Germinal center (tissue), 1 donor: ENCODE data around the gene GRWD1.

ENCODE experiments used
- DNase-seq: peaks from one replicate; pipeline ENCODE4 v3.0.0; 2012; ENCODE audit warnings: mixed read lengths, low spot score

Gene GRWD1

DNA sequence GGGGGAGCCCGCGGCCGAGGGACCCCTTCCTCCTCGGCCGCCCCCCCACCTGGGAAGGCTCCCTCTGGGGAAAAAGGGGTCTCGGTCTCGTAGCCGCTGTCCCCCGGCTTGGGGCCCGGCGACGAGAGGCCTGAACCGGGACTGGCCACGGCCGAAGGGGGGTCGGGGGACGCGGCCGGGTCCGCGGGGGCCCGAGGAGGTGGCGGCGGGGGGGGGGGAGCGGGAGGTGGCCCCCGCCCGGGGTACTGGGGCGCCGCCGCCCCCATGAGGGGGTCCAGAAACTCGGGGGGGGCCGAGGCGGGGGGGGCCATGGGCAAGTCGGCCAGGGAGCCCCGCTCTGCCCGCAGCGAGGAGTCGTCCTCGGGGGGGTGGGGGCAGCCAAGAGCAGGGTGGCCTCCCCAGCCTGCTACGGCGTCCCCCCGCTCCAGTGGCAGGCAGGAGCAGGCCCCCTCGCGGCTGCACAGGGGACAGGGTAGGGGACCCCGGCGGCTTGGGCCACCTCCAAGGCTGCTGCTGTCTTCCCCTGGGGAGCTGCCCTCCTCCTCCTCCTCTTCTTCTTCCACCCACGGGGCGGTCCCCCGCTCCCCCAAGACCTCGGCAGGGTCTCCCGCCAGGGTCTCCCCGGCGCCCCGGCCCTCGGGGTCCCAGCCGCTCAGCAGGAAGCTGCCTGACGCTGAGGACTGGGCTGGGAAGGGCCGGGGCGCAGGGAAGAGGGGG lies 53.0 kb downstream of the GRWD1 start:
- no peak for DNase-seq

DNA sequence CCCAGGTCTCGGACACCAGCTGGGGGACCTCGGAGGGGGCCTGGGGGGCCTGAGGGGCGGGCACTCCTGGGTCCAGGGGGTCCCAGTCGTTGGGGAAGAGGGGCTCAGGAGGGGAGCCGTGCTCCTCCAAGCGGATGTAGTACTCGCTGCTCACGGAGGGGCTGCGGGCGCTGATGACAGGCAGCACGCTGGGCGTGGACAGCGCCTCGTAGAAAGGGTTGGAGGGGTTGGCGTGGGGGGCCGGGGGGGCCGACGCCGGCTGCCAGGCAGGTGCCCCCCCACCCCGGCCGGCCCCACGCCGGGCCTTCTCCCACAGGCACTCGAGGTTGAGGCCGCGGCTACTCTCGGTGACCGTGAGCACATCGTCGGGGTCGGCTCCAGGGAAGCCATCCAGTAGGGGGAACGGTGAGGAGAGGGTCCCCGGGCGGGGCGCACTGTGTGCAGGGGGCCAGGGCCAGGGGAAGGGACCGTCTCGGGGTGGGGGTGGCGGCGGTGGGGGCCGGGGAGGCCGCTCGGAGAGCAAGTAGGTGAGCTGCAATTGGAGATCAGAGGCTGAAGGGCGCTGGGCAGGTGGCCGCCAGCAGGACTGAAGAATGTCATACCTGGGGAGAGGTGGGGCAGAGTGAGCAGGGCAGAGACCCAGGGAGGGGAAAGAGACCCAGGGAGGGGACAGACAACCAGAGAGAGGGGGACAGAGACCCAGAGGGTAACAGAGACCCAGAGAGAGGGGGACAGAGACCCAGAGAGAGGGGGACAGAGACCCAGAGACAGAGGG lies 53.7 kb downstream of the GRWD1 start:
- DNase-seq: no peak

DNA sequence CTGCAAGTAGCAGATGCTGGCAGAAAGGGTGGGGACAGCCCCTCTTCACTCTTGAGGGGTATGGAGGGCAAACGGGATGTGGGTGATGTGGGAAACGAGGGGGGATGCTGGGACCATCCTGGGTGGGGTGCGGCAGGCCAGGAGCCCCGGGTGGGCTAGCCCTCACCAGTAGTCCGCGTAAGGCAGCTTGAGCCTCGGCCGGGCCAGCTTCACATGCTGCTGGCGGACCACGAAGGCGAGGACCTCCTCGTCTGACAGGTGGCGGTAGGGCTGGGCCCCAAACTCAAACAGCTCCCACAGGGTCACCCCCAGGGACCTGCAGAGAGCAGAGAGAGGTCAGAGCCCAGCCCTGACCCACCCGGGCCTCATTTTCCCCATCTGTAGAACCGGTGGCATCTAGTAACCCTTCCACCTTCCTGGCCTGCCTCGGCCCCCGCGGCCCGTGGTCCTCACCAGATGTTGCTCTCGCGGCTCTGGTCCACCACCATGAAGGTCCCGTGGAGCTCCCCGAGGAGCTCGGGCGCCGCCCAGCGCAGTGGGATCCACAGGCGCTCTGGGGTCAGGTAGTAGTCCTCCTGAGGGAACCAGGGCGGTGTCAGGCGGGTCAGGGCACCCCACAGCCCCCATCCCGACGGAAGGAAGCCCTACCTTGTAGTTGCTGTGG lies 55.2 kb downstream of the GRWD1 start:
- DNase-seq: no peak

DNA sequence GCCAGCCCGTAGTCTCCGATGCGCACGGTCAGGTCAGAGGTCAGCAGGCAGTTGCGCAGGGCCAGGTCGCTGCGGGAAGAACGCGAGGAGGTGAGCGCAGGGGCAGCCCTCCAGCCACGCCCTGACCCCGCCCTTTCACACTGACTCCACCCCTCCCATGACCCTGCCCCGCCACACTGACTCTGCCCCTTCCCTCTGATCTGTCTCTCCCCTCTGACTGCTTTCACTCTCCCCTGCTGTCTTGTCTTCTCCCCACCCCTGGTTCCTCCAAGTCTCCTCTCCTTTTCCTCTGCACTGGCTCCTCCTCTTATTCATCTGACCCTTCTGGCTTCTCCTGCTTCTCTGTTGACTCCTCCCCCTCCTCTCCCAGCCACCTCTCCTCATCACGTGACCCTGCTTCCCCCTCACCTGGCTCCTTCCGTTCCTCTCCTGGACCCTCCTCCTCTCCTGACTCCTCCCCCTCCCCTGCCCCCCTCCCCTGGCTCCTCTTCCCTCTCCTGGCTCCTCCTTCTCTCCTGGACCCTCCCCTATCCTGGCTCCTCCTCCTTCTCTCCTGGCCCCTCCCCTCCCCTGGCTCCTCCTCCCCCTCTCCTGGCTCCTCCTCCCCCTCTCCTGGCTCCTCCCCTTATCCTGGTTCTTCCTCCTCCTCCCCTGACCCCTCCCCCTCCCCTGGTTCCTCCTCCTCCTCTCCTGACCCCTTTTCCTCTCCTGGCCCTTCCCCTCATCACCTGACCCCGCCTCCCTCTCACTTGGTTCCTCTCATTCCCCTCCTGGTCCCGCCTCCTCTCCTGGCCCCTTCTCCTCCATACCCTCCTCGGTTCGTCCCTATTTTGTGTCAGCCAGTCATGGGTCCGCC lies 55.9 kb downstream of the GRWD1 start:
- peak; percentile 76 for DNase-seq

DNA sequence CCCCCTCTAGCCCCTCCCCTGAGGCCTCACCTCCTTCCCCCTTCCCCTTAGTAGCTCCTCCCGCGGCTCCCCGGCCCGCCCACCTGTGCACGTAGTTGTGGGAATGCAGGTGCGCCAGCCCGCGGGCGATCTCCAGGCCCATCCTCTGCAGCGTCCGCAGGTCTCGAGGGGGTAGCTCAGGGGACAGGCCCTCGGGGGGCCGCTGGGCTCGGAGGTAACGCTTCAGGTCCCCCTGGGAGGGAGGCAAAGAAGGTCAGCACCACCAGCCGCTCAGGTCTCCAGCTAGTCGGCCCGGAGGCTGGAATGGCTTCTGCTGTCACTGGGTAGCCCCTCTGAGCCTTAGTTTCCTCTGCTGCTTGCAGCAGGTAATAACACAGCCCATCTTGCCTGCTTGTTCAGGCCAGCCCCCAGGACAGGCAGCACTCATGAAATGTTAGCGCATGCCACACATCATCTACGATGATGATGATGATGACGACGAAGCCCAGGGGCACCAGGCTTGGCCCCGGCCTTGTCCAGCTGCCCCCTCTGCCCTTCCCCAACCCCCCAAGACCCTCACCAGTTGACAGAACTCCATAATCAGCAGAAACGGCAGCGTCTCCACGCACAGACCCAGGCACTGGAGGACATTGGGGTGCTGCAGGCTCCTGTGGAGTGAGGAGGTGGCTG lies 56.7 kb downstream of the GRWD1 start:
- DNase-seq: peak; percentile 87

DNA sequence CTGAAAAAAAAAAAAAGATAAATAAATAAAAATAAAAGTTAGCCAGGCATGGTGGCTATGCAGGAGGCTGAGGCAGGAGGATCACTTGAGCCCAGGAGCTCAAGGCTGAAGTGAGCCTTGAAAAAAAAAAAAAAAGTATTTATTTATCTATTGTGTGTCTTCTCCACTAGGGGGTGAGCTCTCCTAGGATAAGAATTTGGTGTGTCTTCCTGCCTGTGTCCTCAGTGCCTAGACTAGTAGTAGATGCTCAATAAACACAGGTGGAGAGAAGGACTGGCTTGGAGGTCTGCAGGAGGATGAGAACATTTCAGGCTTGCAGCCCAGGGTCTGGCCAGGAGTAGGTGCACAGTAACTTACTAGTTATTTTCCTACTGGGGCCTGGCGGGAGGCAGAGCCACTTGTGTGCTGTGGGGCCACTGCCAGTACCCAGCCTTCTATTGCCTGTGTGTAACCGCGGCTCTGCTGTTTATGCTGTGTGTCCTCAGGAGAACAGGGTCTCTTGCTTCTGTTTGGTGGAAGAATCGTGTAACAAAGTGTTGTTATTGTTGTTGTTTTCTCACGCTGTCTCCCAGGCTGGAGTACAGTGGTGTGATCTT lies 60.5 kb downstream of the GRWD1 start:
- peak; percentile 49 for DNase-seq
